ENCODE data around the gene MGAT2.

The MGAT2 gene

GRCh38 chr14:49589387-49589786 lies 31.2 kb upstream of the MGAT2 start:
- no peak for DNase-seq (ENCODE audit: low spot score)
- no peak overlapping the region for H3K27ac ChIP-seq
- ChIA-PET POLR2A (ENCODE audit: low non-redundant PET) (no interaction called here), CTCF (interaction anchor here (0.6 kb wide), 1 partner anchor 316 kb away, joined by 3 read pairs; no protein-coding TSS in a partner anchor)
- no peak for TF ChIP-seq CTCF (conservative IDR thresholded peaks at IDR 0.05; ENCODE audit: low read depth)

- DNase-seq (ENCODE audit: low spot score), result no peak
- no peak for TF ChIP-seq CTCF (conservative IDR thresholded peaks at IDR 0.05; ENCODE audit: low read depth)
- ChIA-PET CTCF (interaction anchor here (0.6 kb wide), 1 partner anchor 82 kb away, joined by 3 read pairs; no protein-coding TSS in a partner anchor), POLR2A (ENCODE audit: low non-redundant PET) (no interaction called here)
- H3K27ac ChIP-seq, result no peak overlapping the region
Observed at GRCh38 chr14:49593016-49593415, 27.6 kb upstream of the MGAT2 start.

GRCh38 chr14:49594347-49595091 lies 26.1 kb upstream of the MGAT2 start:
- H3K27ac ChIP-seq, result no peak overlapping the region
- ChIA-PET CTCF (interaction anchor here (0.6 kb wide), 1 partner anchor 192 kb away, joined by 3 read pairs; no protein-coding TSS in a partner anchor), POLR2A (ENCODE audit: low non-redundant PET) (interaction anchor here (0.6 kb wide), 1 partner anchor 26 kb away, joined by 3 read pairs; the partner anchor contains the start of gene RPL36AL)
- DNase-seq (ENCODE audit: low spot score), result no peak
- TF ChIP-seq CTCF (conservative IDR thresholded peaks at IDR 0.05; ENCODE audit: low read depth), result no peak

GRCh38 chr14:49598189-49598484 lies 22.5 kb upstream of the MGAT2 start:
- POLR2A ChIA-PET (ENCODE audit: low non-redundant PET), result interaction anchor here (1.4 kb wide), 1 partner anchor 23 kb away, joined by 10 read pairs; the partner anchor contains the start of genes MGAT2 and RPL36AL
- CTCF ChIA-PET, result interaction anchor here (0.6 kb wide), 1 partner anchor 155 kb away, joined by 3 read pairs; no protein-coding TSS in a partner anchor
- DNase-seq (ENCODE audit: low spot score), result peak; percentile 20
- peak overlapping the region; percentile 96 for H3K27ac ChIP-seq
- TF ChIP-seq CTCF (conservative IDR thresholded peaks at IDR 0.05; ENCODE audit: low read depth), result no peak

GRCh38 chr14:49598485-49599300 lies 21.9 kb upstream of the MGAT2 start, which contains the start of gene LRR1:
TSS of gene LRR1 (plus strand) at chr14:49598940. CDS start at chr14:49599021, 81 bp downstream.
- POLR2A ChIA-PET (ENCODE audit: low non-redundant PET), result interaction anchor here (0.6 to 1.4 kb wide), 4 partner anchors 11 to 35 kb away, joined by 3 to 10 read pairs (median 5); partner anchors contain the start of genes MGAT2 and RPL36AL
- peak; percentile 67 for DNase-seq (ENCODE audit: low spot score)
- TF ChIP-seq CTCF (conservative IDR thresholded peaks at IDR 0.05; ENCODE audit: low read depth), result no peak
- CTCF ChIA-PET, result interaction anchor here (0.6 to 1.4 kb wide), 3 partner anchors 12 to 154 kb away, joined by 3 to 7 read pairs (median 3); no protein-coding TSS in a partner anchor
- peak within 1 kb of the TSS; percentile 96 for H3K27ac ChIP-seq

GRCh38 chr14:49607583-49607982 lies 13.0 kb upstream of the MGAT2 start:
- POLR2A ChIA-PET (ENCODE audit: low non-redundant PET), result no interaction called here
- TF ChIP-seq CTCF (conservative IDR thresholded peaks at IDR 0.05; ENCODE audit: low read depth), result no peak

More at GRCh38 chr14:49607583-49607982, 13.0 kb upstream of the MGAT2 start:
- no peak overlapping the region for H3K27ac ChIP-seq
- no peak for DNase-seq (ENCODE audit: low spot score)
- CTCF ChIA-PET, result interaction anchor here (0.6 kb wide), 1 partner anchor 40 kb away, joined by 3 read pairs; no protein-coding TSS in a partner anchor

Data from RWPE1 (cell line).